Activated CD4-positive, CD25-positive, alpha-beta regulatory T cell treated with anti-CD3 and anti-CD28 coated beads, Interleukin-2, amount 50 U/mL, for 16 hours (primary cell): ENCODE results near the gene KIFAP3.
A peak's percentile ranks its signal among the peaks of the same experiment; 100 is the strongest.
"Not testable (repeated sequence)": the region's sequence is repeated elsewhere in the genome, so short reads cannot be mapped to it uniquely, and the experiment has no call there.

Experiments used
- DNase-seq: peaks from one replicate; pipeline ENCODE4 v3.0.0-alpha.2; 2020; ENCODE audit warnings: low read depth, low spot score

The KIFAP3 gene

DNA sequence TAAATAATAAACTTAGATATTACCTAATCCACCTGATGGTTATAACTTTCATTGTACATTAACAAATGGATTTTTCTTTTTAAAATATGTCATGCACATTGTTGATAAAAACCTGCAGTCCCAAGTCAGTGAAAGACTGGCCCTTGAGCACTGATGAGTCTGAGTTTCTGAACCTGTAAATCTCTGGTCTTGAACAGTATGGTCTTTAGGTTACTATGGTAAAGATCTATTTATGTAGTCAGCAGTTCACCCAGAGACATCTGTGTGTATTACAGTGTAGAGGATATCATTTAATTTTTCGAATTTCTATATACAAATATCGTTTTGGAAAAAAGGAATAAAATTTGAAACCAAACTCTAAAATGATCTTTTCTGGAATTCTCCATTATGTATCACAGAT is 150.4 kb downstream of the KIFAP3 start:
- no peak for DNase-seq

- no peak for DNase-seq
These were observed 153.4 kb downstream of the KIFAP3 start for GRCh38 chr1:169921080-169921479.

DNA sequence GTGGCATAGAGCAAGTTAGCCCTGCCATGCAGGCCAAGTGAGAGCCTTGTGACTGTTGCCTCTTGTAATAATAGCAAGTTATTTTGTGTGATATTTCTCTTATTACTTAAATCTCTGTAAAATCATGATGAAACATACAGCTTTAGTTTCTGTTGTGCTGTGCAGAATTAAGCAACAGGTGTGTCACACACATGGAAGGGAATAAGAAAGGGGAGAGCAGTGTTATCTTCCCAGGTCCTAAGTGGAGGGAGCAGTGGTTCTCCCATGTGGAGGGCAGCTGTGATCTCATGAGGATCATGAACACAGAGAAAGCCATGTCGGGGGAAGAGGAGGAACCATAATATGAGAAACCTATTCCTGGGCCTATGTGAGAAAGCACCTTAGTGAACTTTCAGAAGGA is 155.6 kb downstream of the KIFAP3 start:
- DNase-seq = no peak

DNA sequence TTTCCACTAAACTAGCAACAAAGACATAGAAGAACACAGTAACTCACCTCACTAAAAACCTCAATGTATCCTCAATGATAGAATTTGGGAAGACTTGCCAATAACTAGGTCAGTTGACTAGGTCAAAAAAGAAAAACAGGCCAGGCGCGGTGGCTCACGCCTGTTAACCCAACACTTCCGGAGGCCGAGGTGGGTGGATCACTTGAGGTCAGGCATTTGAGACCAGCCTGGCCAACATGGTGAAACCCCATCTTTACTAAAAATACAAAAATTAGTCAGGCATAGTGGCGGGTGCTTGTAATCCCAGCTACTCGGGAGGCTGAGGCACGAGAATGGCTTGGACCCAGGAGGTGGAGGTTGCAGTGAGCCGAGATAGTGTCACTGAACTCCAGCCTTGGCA is 156.3 kb downstream of the KIFAP3 start:
- not testable (repeated sequence) for DNase-seq

GRCh38 chr1:169915150-169915549 is 159.3 kb downstream of the KIFAP3 start:
- no peak for DNase-seq

- no peak for DNase-seq
These were observed 160.0 kb downstream of the KIFAP3 start for GRCh38 chr1:169914531-169914930.

DNA sequence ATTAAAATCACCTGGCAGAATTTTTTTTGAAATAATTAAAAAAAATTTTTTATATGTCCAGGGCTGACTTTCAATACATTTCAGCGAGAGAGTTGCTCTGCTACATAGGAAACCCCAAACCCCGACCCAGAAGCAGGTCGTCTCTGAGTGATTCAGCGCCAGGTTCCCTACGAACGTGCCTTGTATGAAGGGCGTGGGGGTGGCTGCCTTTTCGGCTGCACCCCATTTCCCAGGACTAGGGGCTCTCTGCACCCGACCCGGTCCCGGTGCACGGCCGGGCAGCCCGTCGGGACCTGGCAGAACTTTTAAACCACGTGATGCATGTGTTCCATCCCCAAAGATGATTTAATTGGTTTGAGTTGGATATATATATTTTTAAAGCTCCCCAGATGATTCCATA is 165.0 kb downstream of the KIFAP3 start:
- no peak for DNase-seq

DNA sequence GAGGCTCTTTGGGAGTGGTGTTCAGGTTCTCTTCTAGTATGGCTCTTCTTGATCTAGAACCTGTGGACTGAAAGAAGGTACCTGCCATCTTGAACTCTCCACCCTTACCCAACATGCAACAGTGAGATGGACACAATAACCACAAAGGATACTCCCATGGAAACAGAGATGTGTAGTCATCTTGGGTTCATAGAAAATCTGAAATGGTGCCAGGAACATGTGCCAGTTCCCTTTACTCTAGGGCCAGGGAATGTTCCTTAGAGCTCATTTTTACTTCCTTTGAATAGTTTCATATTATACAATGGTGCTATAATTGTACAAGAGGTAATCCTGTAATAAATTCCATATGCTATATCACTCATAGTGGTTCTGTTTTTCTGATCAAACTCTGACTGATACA is 167.6 kb downstream of the KIFAP3 start:
- DNase-seq = no peak

GRCh38 chr1:169904834-169905233 is 169.7 kb downstream of the KIFAP3 start:
- DNase-seq = no peak

GRCh38 chr1:169902751-169903150 is 171.7 kb downstream of the KIFAP3 start:
- no peak for DNase-seq

- DNase-seq = no peak
These were observed 173.4 kb downstream of the KIFAP3 start for GRCh38 chr1:169901115-169901514.

GRCh38 chr1:169900571-169900970 is 173.9 kb downstream of the KIFAP3 start:
- no peak for DNase-seq

DNA sequence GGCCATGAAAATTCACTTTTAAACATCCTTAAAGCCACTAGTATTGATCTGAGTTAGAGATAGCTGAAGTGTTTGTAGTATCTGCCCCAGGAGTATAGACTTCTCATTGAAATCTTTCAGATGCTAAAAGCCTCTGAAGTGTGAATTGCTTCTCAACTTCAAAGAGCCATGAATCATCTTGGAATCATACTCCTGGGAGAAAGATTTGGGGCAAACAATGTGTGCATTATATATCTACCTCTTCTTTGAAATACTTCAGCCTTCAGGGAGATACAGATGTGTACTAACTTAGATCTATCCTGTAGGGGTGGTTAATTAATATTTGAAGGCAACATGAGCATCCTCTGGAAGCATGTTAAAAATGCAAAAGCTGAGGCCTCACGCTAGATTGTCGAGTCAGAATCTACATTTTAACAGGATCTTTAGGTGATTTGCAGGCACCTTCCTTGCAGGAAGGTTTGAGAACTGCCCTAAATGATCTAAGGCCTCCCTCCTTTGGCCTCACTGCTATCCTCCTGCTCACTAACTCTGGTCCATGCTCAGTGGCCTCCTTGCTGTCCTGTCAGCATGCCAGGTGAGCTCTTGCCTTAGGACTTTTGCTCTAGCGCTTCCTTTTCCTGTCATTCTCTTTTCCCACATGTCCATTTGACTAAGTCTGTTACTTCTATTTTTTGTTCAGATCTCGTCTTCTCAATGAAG is 174.8 kb downstream of the KIFAP3 start:
- no peak for DNase-seq

GRCh38 chr1:169896013-169896412 is 178.5 kb downstream of the KIFAP3 start:
- no peak for DNase-seq

GRCh38 chr1:169894424-169895145 is 179.9 kb downstream of the KIFAP3 start:
- DNase-seq = no peak

DNA sequence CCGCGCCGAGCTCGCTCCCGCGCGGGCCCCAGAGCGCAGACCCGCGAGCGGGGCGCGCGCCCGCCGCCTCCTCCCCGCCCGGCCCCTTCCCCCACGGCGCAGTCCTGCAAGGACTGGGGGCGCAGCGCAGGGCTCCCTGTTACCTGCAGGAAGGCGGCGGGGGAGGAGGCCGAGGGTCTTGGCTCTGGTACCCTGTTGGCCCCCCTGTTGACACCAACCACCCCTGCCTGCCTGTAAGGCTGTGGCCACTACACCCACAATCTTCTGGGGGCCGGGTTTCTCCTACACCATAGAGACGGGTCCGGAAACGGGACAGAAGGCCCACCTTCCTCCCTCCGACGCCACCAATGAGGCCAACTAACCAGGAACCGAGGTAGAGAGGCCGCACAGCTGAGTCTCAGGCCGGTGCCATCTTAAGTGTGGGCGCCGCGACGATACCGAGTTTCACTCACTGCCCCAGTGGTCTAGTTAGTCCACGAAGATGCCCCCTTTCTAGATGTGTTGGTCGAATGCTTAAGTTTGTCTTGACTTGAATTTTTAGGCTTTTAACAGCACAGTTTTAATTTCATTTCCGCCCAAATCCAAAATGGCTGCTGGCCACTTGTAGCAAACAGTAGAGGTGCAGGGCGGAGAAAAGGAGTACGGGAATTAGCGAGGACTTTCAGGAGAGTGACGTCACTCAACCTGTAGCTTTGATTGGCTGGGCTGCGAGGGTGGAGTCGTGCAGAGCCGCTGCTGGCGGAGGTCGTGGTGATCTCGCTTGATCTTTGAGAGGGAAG is 180.7 kb downstream of the KIFAP3 start, which contains the start of gene SCYL3:
SCYL3 (minus strand) TSS at position 252 of the 779 bp plus-strand sequence. CDS start 5,056 bp downstream, outside the sequence.
- peak; percentile 80 for DNase-seq

GRCh38 chr1:169892927-169893644 is 181.4 kb downstream of the KIFAP3 start:
- no peak for DNase-seq

DNA sequence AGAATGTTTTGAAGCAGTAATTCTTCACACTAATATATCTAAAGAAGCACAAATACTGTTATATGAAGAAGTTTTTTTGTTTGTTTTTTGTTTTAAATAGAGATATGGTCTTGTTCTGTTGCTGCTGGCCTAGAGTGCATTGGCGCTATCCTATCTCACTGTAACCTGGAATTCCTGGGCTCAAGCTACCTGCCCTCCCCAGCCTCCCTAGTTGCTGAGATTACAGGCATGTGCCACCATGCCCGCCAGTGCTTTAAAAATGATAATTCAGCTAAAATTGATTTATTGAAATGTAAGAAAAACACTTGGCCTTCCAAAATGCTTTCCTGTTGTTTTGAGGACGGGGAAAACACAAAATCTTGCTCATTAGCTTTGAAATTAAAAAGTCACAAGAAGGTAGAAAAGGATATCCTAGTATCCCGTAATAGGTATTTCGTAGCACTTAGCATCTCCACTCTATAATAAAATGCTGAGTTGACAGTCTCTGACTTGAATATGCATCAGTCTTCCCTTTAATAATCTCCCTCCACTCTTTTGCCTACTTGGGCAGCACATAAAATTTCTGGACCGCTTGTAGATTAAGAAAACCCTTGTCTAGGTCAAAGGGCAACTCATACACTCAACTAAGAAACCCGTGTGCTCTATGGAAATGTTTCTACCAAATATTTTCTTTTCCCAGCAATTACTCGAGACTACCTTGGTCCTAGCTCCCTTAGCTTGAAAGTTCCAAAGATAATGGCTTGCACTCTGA is 182.1 kb downstream of the KIFAP3 start:
- DNase-seq = no peak

DNA sequence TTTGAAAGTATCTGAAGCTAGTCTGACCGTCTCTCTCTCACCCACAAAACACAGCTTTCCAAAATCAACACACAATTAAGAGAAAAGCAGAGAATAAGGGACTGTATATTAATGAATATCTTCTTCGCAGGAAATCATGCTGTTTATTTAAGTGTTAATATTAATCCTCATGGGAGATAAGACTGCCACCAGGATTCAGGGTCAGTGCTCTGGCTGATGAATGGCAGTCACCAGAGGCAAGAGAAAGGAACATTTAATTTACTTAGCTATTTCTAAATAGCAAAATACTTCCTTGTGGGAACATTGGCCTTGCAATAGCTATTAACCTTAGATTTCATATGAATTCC is 183.0 kb downstream of the KIFAP3 start:
- no peak for DNase-seq

DNA sequence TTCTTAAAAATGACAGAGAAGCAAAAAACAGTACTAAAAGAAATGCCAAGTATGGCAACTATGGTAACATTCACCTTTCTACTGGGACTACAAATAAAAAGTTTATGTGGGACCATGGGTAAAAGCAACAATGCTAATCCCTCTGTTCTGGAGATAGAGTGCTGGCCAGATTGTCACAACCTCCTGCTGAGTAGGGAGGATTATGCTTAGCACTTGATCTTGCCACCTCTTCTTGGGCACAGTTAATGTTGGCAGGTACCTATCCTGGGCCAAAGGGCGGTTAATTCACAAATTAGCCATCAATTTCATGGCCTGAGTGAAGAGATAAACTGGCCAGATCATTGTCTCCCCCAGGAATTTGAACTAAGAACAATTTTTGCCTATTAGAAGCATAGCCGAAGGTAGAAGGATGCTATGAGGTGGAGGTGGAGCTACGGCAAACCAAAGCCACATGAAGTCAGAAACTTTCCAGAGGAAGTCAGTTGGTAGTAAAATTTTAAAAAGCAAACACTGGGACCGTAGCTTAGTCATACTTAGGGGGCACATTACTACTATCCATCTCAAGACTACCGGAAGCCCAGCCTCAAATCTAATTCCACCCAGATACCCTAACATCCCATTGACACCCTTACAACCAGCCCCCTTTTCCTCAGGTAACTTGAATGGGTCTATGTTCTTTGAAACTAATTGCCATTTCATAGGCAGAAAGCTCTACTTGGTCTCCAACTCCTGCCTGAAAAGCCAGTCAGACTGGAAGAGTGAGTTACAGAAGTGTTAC is 183.5 kb downstream of the KIFAP3 start:
- peak; percentile 20 for DNase-seq
